ENCODE results near the gene STK38L. TPM values are rescaled to one million over a fixed set of nuclear protein-coding genes. Genes with fewer than 3 reads are reported as not detected.

Gene STK38L
- total and polyA plus RNA-seq, 5 donors from 2014 or later = 10.6 to 21.7 (median 14.4) TPM

GRCh38 chr12:27309293-27309994, 65.4 kb downstream of the STK38L start:
- Mint-ChIP-seq H3K9me3 (no peaks in the 10 kb centered on the region), H3K27ac (peak overlapping the region in 1 of 3 donors; percentile 28), H3K4me3 (no peak overlapping the region), H3K27me3 (no peaks in the 10 kb centered on the region), H3K36me3 (peaks cover 23% of the 10 kb centered on the region), H3K4me1 (peaks cover 0 to 5% (median 0%) of the 10 kb centered on the region in 4 donors)
- Histone ChIP-seq H3K27me3 (ENCODE audit: control insufficient read depth, insufficient read depth, low read length) (no peaks in the 10 kb centered on the region), H3K4me3 (ENCODE audit: low read depth, low read length) (no peak overlapping the region), H3K4me1 (ENCODE audit: control insufficient read depth, insufficient read depth, low read length, poor library complexity, severe bottlenecking) (no peaks in the 10 kb centered on the region), H3K9me3 (ENCODE audit: control insufficient read depth in 2 of 2, low read length in 2 of 2) (no peaks in the 10 kb centered on the region), H3K27ac (ENCODE audit: insufficient read depth, low read length, poor library complexity, severe bottlenecking) (no peak overlapping the region), H3K36me3 (ENCODE audit: control insufficient read depth, insufficient read depth, low read length) (peaks cover 13% of the 10 kb centered on the region)
- ATAC-seq (ENCODE audit: low read depth in 2 of 2) (no peak), DNase-seq (peak in 1 of 3 donors; percentile 31)

GRCh38 chr12:27309995-27310315, 65.9 kb downstream of the STK38L start:
- H3K9me3 Mint-ChIP-seq = no peaks in the 10 kb centered on the region
- H3K4me1 Mint-ChIP-seq = peaks cover 0 to 5% (median 0%) of the 10 kb centered on the region in 4 donors
- Histone ChIP-seq H3K36me3 (ENCODE audit: control insufficient read depth, insufficient read depth, low read length) (peaks cover 15% of the 10 kb centered on the region), H3K4me3 (ENCODE audit: low read depth, low read length) (no peak overlapping the region), H3K9me3 (ENCODE audit: control insufficient read depth in 2 of 2, low read length in 2 of 2) (no peaks in the 10 kb centered on the region), H3K27me3 (ENCODE audit: control insufficient read depth, insufficient read depth, low read length) (no peaks in the 10 kb centered on the region), H3K27ac (ENCODE audit: insufficient read depth, low read length, poor library complexity, severe bottlenecking) (no peak overlapping the region), H3K4me1 (ENCODE audit: control insufficient read depth, insufficient read depth, low read length, poor library complexity, severe bottlenecking) (no peaks in the 10 kb centered on the region)
- H3K27ac Mint-ChIP-seq = peak overlapping the region in 1 of 3 donors; percentile 9
- H3K4me3 Mint-ChIP-seq = no peak overlapping the region
- H3K27me3 Mint-ChIP-seq = no peaks in the 10 kb centered on the region
- DNase-seq (no peak), ATAC-seq (ENCODE audit: low read depth in 2 of 2) (no peak)
- H3K36me3 Mint-ChIP-seq = peaks cover 27% of the 10 kb centered on the region

GRCh38 chr12:27316947-27317346, 72.9 kb downstream of the STK38L start:
- Mint-ChIP-seq H3K4me1 (peaks cover 0 to 2% (median 0%) of the 10 kb centered on the region in 4 donors), H3K9me3 (no peaks in the 10 kb centered on the region), H3K27me3 (no peaks in the 10 kb centered on the region), H3K36me3 (peaks cover 29% of the 10 kb centered on the region), H3K27ac (no peak overlapping the region), H3K4me3 (no peak overlapping the region)
- DNase-seq = no peak
- H3K27me3 ChIP-seq (ENCODE audit: control insufficient read depth, insufficient read depth, low read length) = no peaks in the 10 kb centered on the region
- no peaks in the 10 kb centered on the region for H3K4me1 ChIP-seq (ENCODE audit: control insufficient read depth, insufficient read depth, low read length, poor library complexity, severe bottlenecking)
- no peak overlapping the region for H3K27ac ChIP-seq (ENCODE audit: insufficient read depth, low read length, poor library complexity, severe bottlenecking)
- H3K36me3 ChIP-seq (ENCODE audit: control insufficient read depth, insufficient read depth, low read length) = peaks cover 28% of the 10 kb centered on the region
- no peak for ATAC-seq (ENCODE audit: low read depth in 2 of 2)
- no peaks in the 10 kb centered on the region for H3K9me3 ChIP-seq (ENCODE audit: control insufficient read depth in 2 of 2, low read length in 2 of 2)
- H3K4me3 ChIP-seq (ENCODE audit: low read depth, low read length) = no peak overlapping the region

GRCh38 chr12:27319409-27319808, 75.3 kb downstream of the STK38L start:
- no peak overlapping the region for H3K4me3 ChIP-seq (ENCODE audit: low read depth, low read length)
- H3K9me3 Mint-ChIP-seq = no peaks in the 10 kb centered on the region
- peaks cover 0 to 2% (median 0%) of the 10 kb centered on the region in 4 donors for H3K4me1 Mint-ChIP-seq
- H3K4me3 Mint-ChIP-seq = no peak overlapping the region
- no peak overlapping the region for H3K27ac Mint-ChIP-seq
- DNase-seq (no peak), ATAC-seq (ENCODE audit: low read depth in 2 of 2) (no peak)
- H3K27me3 ChIP-seq (ENCODE audit: control insufficient read depth, insufficient read depth, low read length) = no peaks in the 10 kb centered on the region
- peaks cover 31% of the 10 kb centered on the region for H3K36me3 Mint-ChIP-seq
- no peak overlapping the region for H3K27ac ChIP-seq (ENCODE audit: insufficient read depth, low read length, poor library complexity, severe bottlenecking)
- no peaks in the 10 kb centered on the region for H3K4me1 ChIP-seq (ENCODE audit: control insufficient read depth, insufficient read depth, low read length, poor library complexity, severe bottlenecking)
- H3K36me3 ChIP-seq (ENCODE audit: control insufficient read depth, insufficient read depth, low read length) = peaks cover 42% of the 10 kb centered on the region
- H3K9me3 ChIP-seq (ENCODE audit: control insufficient read depth in 2 of 2, low read length in 2 of 2) = no peaks in the 10 kb centered on the region
- no peaks in the 10 kb centered on the region for H3K27me3 Mint-ChIP-seq

- H3K36me3 Mint-ChIP-seq = peaks cover 28% of the 10 kb centered on the region
- Histone ChIP-seq H3K27ac (ENCODE audit: insufficient read depth, low read length, poor library complexity, severe bottlenecking) (no peak overlapping the region), H3K4me3 (ENCODE audit: low read depth, low read length) (no peak overlapping the region), H3K4me1 (ENCODE audit: control insufficient read depth, insufficient read depth, low read length, poor library complexity, severe bottlenecking) (no peaks in the 10 kb centered on the region), H3K36me3 (ENCODE audit: control insufficient read depth, insufficient read depth, low read length) (peaks cover 42% of the 10 kb centered on the region), H3K9me3 (ENCODE audit: control insufficient read depth in 2 of 2, low read length in 2 of 2) (no peaks in the 10 kb centered on the region), H3K27me3 (ENCODE audit: control insufficient read depth, insufficient read depth, low read length) (no peaks in the 10 kb centered on the region)
- DNase-seq (no peak), ATAC-seq (ENCODE audit: low read depth in 2 of 2) (no peak)
- no peaks in the 10 kb centered on the region for H3K27me3 Mint-ChIP-seq
- H3K9me3 Mint-ChIP-seq = no peaks in the 10 kb centered on the region
- H3K27ac Mint-ChIP-seq = no peak overlapping the region
- H3K4me3 Mint-ChIP-seq = no peak overlapping the region
- peaks cover 0 to 2% (median 0%) of the 10 kb centered on the region in 4 donors for H3K4me1 Mint-ChIP-seq
These were observed 75.8 kb downstream of the STK38L start for GRCh38 chr12:27319848-27320247.

GRCh38 chr12:27324530-27324929, 80.4 kb downstream of the STK38L start:
- Histone ChIP-seq H3K4me3 (ENCODE audit: low read depth, low read length) (no peak overlapping the region), H3K4me1 (ENCODE audit: control insufficient read depth, insufficient read depth, low read length, poor library complexity, severe bottlenecking) (no peaks in the 10 kb centered on the region), H3K27ac (ENCODE audit: insufficient read depth, low read length, poor library complexity, severe bottlenecking) (no peak overlapping the region), H3K9me3 (ENCODE audit: control insufficient read depth in 2 of 2, low read length in 2 of 2) (no peaks in the 10 kb centered on the region), H3K36me3 (ENCODE audit: control insufficient read depth, insufficient read depth, low read length) (peaks cover 21% of the 10 kb centered on the region), H3K27me3 (ENCODE audit: control insufficient read depth, insufficient read depth, low read length) (no peaks in the 10 kb centered on the region)
- Mint-ChIP-seq H3K27ac (no peak overlapping the region), H3K4me3 (no peak overlapping the region), H3K9me3 (no peaks in the 10 kb centered on the region), H3K36me3 (peaks cover 23% of the 10 kb centered on the region), H3K4me1 (peaks cover 0 to 2% (median 0%) of the 10 kb centered on the region in 4 donors), H3K27me3 (no peaks in the 10 kb centered on the region)
- ATAC-seq (ENCODE audit: low read depth in 2 of 2) (no peak), DNase-seq (no peak)

- peaks cover 11% of the 10 kb centered on the region for H3K36me3 Mint-ChIP-seq
- DNase-seq (no peak), ATAC-seq (ENCODE audit: low read depth in 2 of 2) (no peak)
- Histone ChIP-seq H3K27ac (ENCODE audit: insufficient read depth, low read length, poor library complexity, severe bottlenecking) (no peak overlapping the region), H3K4me1 (ENCODE audit: control insufficient read depth, insufficient read depth, low read length, poor library complexity, severe bottlenecking) (peaks cover 12% of the 10 kb centered on the region), H3K9me3 (ENCODE audit: control insufficient read depth in 2 of 2, low read length in 2 of 2) (no peaks in the 10 kb centered on the region), H3K4me3 (ENCODE audit: low read depth, low read length) (no peak overlapping the region), H3K27me3 (ENCODE audit: control insufficient read depth, insufficient read depth, low read length) (peaks cover 22% of the 10 kb centered on the region), H3K36me3 (ENCODE audit: control insufficient read depth, insufficient read depth, low read length) (no peaks in the 10 kb centered on the region)
- peaks cover 25% of the 10 kb centered on the region for H3K27me3 Mint-ChIP-seq
- peaks cover 0 to 15% (median 11%) of the 10 kb centered on the region in 4 donors for H3K4me1 Mint-ChIP-seq
- H3K27ac Mint-ChIP-seq = no peak overlapping the region
- peak overlapping the region in 1 of 4 donors; percentile 73 for H3K4me3 Mint-ChIP-seq
- H3K9me3 Mint-ChIP-seq = peaks cover 0 to 1% (median 0%) of the 10 kb centered on the region in 7 donors
These were observed 86.8 kb downstream of the STK38L start for GRCh38 chr12:27330846-27331245.
